OCI-LY3 (cell line): ENCODE measurements around the gene ZSCAN21.

Experiments
- H2AFZ ChIP-seq: fragments of 200-600, 300-600 bp; shearing (Covaris generic); 2 replicates; pipeline ENCODE4 v1.6.0; 2014; ENCODE audit warnings: antibody characterized with exemption, low read depth, low read length
- H3K27ac ChIP-seq: fragments of 200-600, 300-600 bp; sonication (generic); 2 replicates; pipeline ENCODE4 v1.5.1; 2014; ENCODE audit warnings: mild to moderate bottlenecking, low read length, moderate library complexity, mixed read lengths
- H3K27me3 ChIP-seq: fragments of 200-600, 300-600 bp; sonication (generic); 2 replicates; pipeline ENCODE4 v1.6.1; 2014; ENCODE audit warnings: low read depth, low read length, mixed read lengths
- H3K36me3 ChIP-seq: fragments of 200-600, 300-600 bp; sonication (generic); replicated peaks from 2 replicates; pipeline ENCODE3; 2014; ENCODE audit warnings: low read depth, low read length, mixed read lengths
- H3K4me1 ChIP-seq: fragments of 300-600, 200-600 bp; sonication (generic); 2 replicates; pipeline ENCODE4 v1.6.1; 2014; ENCODE audit warnings: low read length, mixed read lengths
- H3K4me2 ChIP-seq: fragments of 200-600, 300-600 bp; sonication (generic); 2 replicates; pipeline ENCODE4 v1.6.1; 2014; ENCODE audit warnings: low read length, mixed read lengths
- H3K4me3 ChIP-seq: fragments of 300-600, 200-600 bp; sonication (generic); 2 replicates; pipeline ENCODE4 v1.5.1; 2014; ENCODE audit warnings: antibody characterized with exemption, mild to moderate bottlenecking, low read length, moderate library complexity
- H3K79me2 ChIP-seq: fragments of 300-600, 200-600 bp; shearing (Covaris generic); 2 replicates; pipeline ENCODE4 v1.6.1; 2014; ENCODE audit warnings: mild to moderate bottlenecking, low read length, mixed read lengths
- H3K9ac ChIP-seq: fragments of 300-600, 200-600 bp; shearing (Covaris generic); 2 replicates; pipeline ENCODE4 v1.6.0; 2014; ENCODE audit warnings: mild to moderate bottlenecking, low read length, moderate library complexity
- H3K9me3 ChIP-seq: fragments of 200-600, 300-600 bp; shearing (Covaris generic); 2 replicates; pipeline ENCODE4 v1.6.1; 2014; ENCODE audit warnings: low read length, mixed read lengths; ENCODE audit not compliant: insufficient read depth
- H4K20me1 ChIP-seq: fragments of 200-600, 300-600 bp; sonication (generic); 2 replicates; pipeline ENCODE4 v1.6.1; 2016; ENCODE audit warnings: low read length, mixed read lengths; ENCODE audit not compliant: insufficient read depth
- EZH2phosphoT487 ChIP-seq: fragments of 200-600 bp; shearing (Covaris generic); IDR thresholded peaks from 2 replicates; pipeline ENCODE4 v1.6.1; 2018; ENCODE audit warnings: antibody characterized with exemption, mixed run types, low read depth
- TF ChIP-seq, protein P1 (sequence below): fragments of 200-600, 300-600 bp; sonication (generic); IDR thresholded peaks from 2 replicates; pipeline ENCODE4 v1.5.1; 2014; ENCODE audit warnings: antibody characterized with exemption, low read length, low read depth

The ZSCAN21 gene

DNA sequence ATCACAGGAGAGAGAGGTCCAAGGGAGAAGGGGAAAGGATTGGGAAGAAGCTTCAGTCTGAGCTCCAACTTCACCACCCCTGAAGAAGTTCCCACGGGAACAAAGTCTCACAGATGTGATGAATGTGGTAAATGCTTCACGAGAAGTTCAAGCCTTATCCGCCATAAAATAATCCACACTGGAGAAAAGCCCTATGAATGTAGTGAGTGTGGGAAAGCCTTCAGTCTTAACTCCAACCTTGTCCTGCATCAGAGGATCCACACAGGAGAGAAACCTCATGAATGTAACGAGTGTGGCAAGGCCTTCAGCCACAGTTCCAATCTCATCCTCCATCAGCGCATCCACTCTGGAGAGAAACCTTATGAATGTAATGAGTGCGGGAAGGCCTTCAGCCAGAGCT is 16.0 kb upstream of the ZSCAN21 start:
- no peak overlapping the region for H3K9ac ChIP-seq
- H2AFZ ChIP-seq: no peak overlapping the region
- H3K79me2 ChIP-seq: no peaks in the 10 kb centered on the region
- no peaks in the 10 kb centered on the region for H3K27me3 ChIP-seq
- no peak overlapping the region for H3K4me3 ChIP-seq
- H4K20me1 ChIP-seq: no peaks in the 10 kb centered on the region; the same call in 1 of the 2 replicates
- H3K4me1 ChIP-seq: no peaks in the 10 kb centered on the region
- no peaks in the 10 kb centered on the region for H3K9me3 ChIP-seq
- H3K27ac ChIP-seq: no peak overlapping the region
- no peak overlapping the region for H3K4me2 ChIP-seq
- TF ChIP-seq, protein P1, sequence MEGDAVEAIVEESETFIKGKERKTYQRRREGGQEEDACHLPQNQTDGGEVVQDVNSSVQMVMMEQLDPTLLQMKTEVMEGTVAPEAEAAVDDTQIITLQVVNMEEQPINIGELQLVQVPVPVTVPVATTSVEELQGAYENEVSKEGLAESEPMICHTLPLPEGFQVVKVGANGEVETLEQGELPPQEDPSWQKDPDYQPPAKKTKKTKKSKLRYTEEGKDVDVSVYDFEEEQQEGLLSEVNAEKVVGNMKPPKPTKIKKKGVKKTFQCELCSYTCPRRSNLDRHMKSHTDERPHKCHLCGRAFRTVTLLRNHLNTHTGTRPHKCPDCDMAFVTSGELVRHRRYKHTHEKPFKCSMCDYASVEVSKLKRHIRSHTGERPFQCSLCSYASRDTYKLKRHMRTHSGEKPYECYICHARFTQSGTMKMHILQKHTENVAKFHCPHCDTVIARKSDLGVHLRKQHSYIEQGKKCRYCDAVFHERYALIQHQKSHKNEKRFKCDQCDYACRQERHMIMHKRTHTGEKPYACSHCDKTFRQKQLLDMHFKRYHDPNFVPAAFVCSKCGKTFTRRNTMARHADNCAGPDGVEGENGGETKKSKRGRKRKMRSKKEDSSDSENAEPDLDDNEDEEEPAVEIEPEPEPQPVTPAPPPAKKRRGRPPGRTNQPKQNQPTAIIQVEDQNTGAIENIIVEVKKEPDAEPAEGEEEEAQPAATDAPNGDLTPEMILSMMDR: no peak
- no peak for TF ChIP-seq EZH2phosphoT487
- H3K36me3 ChIP-seq: peaks cover 42% of the 10 kb centered on the region

DNA sequence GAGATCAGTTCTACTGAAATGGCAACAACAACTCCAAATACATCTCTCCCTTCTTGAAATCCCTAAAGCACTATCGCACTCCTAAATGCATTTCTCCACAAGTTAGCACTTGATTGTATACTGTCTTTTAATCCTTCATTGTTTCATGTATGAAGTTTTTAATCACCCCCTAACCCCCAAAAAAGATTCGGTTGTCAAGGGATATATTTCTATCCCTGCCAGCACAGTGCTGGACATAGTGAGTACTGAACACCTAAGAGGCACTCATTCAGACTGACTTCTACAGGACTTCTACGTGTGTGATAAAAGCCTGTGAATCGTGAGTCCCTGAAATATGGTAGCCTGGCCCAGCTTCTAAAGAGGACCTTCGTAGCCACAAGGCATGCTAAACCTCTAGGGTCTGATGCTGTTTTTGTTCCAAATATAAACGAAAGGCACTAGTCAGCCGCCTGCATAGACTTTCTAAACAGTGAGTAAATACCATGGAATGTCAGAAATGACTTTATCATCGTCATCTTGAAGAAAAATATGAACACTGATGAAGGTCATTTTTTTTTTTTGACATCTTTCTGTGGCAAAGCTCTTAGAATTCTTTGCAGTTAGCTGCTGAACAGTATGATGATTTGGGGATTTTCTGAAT is 14.6 kb upstream of the ZSCAN21 start:
- no peak overlapping the region for H3K9ac ChIP-seq

DNA sequence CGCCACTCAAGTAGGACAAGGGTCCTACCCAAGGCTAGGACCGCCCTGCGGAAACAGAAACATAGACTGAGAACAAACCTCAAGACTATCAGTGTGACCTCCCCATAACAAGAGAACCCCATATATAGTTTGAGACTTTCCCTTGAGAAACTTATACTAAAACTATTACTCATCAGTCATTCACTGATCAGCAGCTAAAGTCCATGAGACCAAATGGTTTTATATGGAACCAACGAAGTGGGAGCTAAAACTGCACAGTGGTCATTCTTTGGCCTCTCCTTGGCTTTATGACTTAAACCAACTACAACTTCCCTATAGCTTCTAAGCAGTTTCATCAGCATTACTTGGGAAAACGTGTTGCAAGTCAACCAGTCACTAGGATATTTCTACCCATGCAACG is 13.7 kb upstream of the ZSCAN21 start:
- H3K27me3 ChIP-seq: no peaks in the 10 kb centered on the region
- no peak overlapping the region for H3K27ac ChIP-seq
- H3K4me2 ChIP-seq: no peak overlapping the region
- H3K9ac ChIP-seq: no peak overlapping the region
- H3K79me2 ChIP-seq: no peaks in the 10 kb centered on the region
- no peaks in the 10 kb centered on the region for H3K4me1 ChIP-seq
- no peaks in the 10 kb centered on the region; the same call in 1 of the 2 replicates for H4K20me1 ChIP-seq
- H3K4me3 ChIP-seq: no peak overlapping the region
- TF ChIP-seq, protein P1: no peak
- no peak for TF ChIP-seq EZH2phosphoT487
- no peak overlapping the region for H2AFZ ChIP-seq
- peaks cover 39% of the 10 kb centered on the region for H3K36me3 ChIP-seq
- no peaks in the 10 kb centered on the region for H3K9me3 ChIP-seq

More for the DNA sequence above, 14.6 kb upstream of the ZSCAN21 start:
- no peaks in the 10 kb centered on the region; the same call in 1 of the 2 replicates for H4K20me1 ChIP-seq
- H3K4me3 ChIP-seq: no peak overlapping the region
- H3K36me3 ChIP-seq: peaks cover 42% of the 10 kb centered on the region
- H3K27me3 ChIP-seq: no peaks in the 10 kb centered on the region
- no peaks in the 10 kb centered on the region for H3K79me2 ChIP-seq
- H3K4me1 ChIP-seq: no peaks in the 10 kb centered on the region
- H3K4me2 ChIP-seq: no peak overlapping the region
- no peaks in the 10 kb centered on the region for H3K9me3 ChIP-seq
- H2AFZ ChIP-seq: no peak overlapping the region
- H3K27ac ChIP-seq: no peak overlapping the region
- TF ChIP-seq, protein P1: no peak
- no peak for TF ChIP-seq EZH2phosphoT487

DNA sequence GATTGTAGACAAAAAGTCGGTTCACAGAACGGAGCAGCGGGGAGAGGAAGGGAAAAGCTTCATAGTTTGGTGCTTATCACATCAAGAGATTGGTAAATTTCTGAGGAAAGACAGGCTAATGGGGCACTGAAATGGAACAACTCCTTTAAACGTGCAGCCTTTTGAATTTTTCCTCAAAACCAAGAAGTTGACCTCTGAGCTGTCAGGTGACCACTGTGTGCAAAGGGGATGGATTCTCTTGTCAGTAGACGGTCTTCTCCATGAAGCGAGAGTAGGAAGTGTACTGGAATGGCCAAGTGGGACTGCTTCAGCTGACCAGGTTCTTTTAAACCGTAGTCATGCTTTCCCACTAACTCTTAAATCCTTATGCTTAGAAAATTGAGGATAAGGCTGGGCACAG is 11.2 kb upstream of the ZSCAN21 start:
- TF ChIP-seq EZH2phosphoT487: no peak

More for the DNA sequence above, 11.2 kb upstream of the ZSCAN21 start:
- no peaks in the 10 kb centered on the region for H3K79me2 ChIP-seq
- H3K4me3 ChIP-seq: no peak overlapping the region
- H3K36me3 ChIP-seq: peaks cover 35% of the 10 kb centered on the region
- no peaks in the 10 kb centered on the region for H3K27me3 ChIP-seq
- H3K27ac ChIP-seq: no peak overlapping the region
- no peak overlapping the region for H3K9ac ChIP-seq
- no peaks in the 10 kb centered on the region for H3K9me3 ChIP-seq
- no peak overlapping the region for H3K4me2 ChIP-seq
- no peaks in the 10 kb centered on the region for H3K4me1 ChIP-seq
- no peak overlapping the region for H2AFZ ChIP-seq
- H4K20me1 ChIP-seq: no peaks in the 10 kb centered on the region; the same call in 1 of the 2 replicates
